HFF-Myc (cell line): ENCODE measurements around the gene PROKR1.

Experiments used
- DNase-seq: peaks from one replicate; pipeline ENCODE4 v3.0.0-alpha.2; 2011; ENCODE audit warnings: low read depth; ENCODE audit errors: extremely low read depth
- H3K4me3 ChIP-seq: replicated peaks from 2 replicates; pipeline ENCODE4 v1.5.1; 2011; ENCODE audit warnings: low read depth, mild to moderate bottlenecking, control low read depth, low read length
- CTCF ChIP-seq: IDR thresholded peaks from 2 replicates; pipeline ENCODE4 v1.5.1; 2012; ENCODE audit warnings: mild to moderate bottlenecking, low read depth, low read length, control low read depth; ENCODE audit errors: missing control alignments

The PROKR1 gene

GRCh38 chr2:68658266-68658665 is 14.9 kb downstream of the PROKR1 start:
- H3K4me3 ChIP-seq: no peak overlapping the region
- no peak for TF ChIP-seq CTCF
- DNase-seq: no peak

GRCh38 chr2:68659081-68659480 is 15.7 kb downstream of the PROKR1 start:
- H3K4me3 ChIP-seq: no peak overlapping the region
- DNase-seq: no peak
- no peak for TF ChIP-seq CTCF

GRCh38 chr2:68660658-68661057 is 17.3 kb downstream of the PROKR1 start:
- TF ChIP-seq CTCF: no peak
- no peak for DNase-seq
- no peak overlapping the region for H3K4me3 ChIP-seq

- H3K4me3 ChIP-seq: no peak overlapping the region
- no peak for DNase-seq
- TF ChIP-seq CTCF: no peak
Observed at GRCh38 chr2:68662466-68662865, 19.1 kb downstream of the PROKR1 start.

GRCh38 chr2:68663371-68664156 is 20.2 kb downstream of the PROKR1 start:
- TF ChIP-seq CTCF: no peak
- DNase-seq: no peak
- no peak overlapping the region for H3K4me3 ChIP-seq

GRCh38 chr2:68667371-68667770 is 24.0 kb downstream of the PROKR1 start:
- no peak for TF ChIP-seq CTCF
- H3K4me3 ChIP-seq: no peak overlapping the region
- no peak for DNase-seq

- no peak for TF ChIP-seq CTCF
- DNase-seq: no peak
- no peak overlapping the region for H3K4me3 ChIP-seq
Observed at GRCh38 chr2:68669651-68670050, 26.3 kb downstream of the PROKR1 start.
